ENCODE measurements around the gene TNFRSF9.

Gene TNFRSF9

GRCh38 chr1:7916501-7916830 lies 24.2 kb downstream of the TNFRSF9 start:
- no peak overlapping the region for H3K27ac ChIP-seq
- TF ChIP-seq ZFX (IDR thresholded peaks at IDR 0.05; ENCODE audit: borderline replicate concordance) (no peak), CTCF (IDR thresholded peaks at IDR 0.05) (no peak)

DNA sequence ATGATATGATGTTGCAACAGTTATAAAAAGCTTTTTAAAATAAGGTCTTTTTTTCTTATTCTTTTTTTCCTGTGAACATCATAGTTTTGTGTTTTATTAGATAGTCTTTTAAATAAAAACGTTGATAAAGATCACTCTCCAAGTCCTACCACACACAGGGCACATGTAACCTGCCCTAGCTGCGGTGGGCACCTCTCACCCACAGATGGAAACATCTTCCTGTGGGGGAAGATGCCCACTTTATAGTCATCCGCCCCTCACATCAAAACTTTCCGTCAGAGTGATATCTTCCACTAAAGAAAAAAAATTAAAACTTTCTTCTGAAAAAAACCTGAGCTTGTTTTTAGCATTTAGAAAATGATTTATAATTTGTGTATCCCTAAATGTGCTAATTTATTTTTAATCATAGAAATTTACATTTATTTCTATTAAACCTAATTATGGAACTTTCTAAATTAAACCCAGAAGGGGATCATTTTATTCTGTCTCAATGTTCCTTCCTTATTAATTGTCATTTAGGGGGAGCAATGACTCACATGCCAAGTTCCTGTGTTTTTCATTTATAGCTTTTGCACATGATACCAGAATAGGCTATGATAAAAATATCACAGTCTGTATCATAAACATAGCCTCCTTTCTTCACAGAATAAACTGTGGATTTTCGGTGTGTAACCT lies 24.7 kb downstream of the TNFRSF9 start:
- H3K27ac ChIP-seq, result no peak overlapping the region
- TF ChIP-seq ZFX (IDR thresholded peaks at IDR 0.05; ENCODE audit: borderline replicate concordance) (no peak), CTCF (IDR thresholded peaks at IDR 0.05) (no peak)

- TF ChIP-seq ZFX (IDR thresholded peaks at IDR 0.05; ENCODE audit: borderline replicate concordance) (no peak), CTCF (IDR thresholded peaks at IDR 0.05) (no peak)
- H3K27ac ChIP-seq, result no peak overlapping the region
Measured at GRCh38 chr1:7912743-7913557, 27.7 kb downstream of the TNFRSF9 start.

- TF ChIP-seq CTCF (IDR thresholded peaks at IDR 0.05), result no peak
- no peak for TF ChIP-seq ZFX (IDR thresholded peaks at IDR 0.05; ENCODE audit: borderline replicate concordance)
- H3K27ac ChIP-seq, result no peak overlapping the region
Measured at GRCh38 chr1:7912145-7912544, 28.5 kb downstream of the TNFRSF9 start.

DNA sequence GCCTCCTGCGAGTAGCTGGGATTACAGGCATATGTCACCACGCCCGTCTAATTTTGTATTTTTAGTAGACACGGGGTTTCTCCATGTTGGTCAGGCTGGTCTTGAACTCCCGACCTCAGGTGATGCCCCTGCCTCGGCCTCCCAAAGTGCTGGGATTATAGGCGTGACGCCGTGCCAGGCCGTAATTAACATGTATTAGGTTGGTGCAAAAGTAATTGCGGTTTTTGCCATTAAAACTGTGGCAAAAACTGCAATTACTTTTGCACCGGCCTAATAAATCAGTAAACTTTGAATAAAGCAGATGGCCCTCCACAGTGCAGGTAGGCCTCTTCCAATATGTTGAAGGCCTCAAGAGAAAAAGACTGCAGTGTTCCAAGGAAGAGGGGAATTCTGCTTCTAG lies 35.4 kb downstream of the TNFRSF9 start:
- H3K27ac ChIP-seq, result no peak overlapping the region
- TF ChIP-seq CTCF (IDR thresholded peaks at IDR 0.05), result no peak
- no peak for TF ChIP-seq ZFX (IDR thresholded peaks at IDR 0.05; ENCODE audit: borderline replicate concordance)

DNA sequence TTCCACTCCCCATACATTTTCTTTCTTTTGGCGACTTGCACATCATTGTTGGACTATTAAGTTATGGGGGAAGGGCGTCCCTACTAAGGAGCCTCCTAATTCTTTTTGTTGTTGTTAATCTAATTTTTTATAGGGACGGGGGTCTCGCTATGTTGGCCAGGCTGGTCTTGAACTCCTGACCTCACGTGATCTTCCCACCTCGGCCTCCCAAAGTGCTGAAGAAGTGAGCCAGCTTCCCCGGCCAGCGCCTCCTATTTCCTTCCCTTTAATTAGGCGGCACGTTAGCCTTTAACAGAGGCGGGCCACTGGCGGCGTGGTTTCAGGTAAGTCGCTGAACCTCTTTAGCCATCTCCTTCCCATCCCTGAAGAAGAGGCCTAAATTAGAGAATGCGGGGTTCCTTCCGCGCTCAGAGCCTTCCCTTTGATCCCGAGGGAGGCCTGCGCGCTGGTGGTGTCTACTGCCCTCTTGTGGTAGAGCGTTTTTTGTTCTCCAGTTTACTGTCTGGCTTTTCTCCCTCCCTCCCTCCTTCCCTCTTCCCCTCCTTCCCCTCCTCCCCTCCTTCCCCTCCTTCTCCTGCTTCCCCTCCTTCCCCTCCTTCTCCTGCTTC lies 38.1 kb downstream of the TNFRSF9 start:
- H3K27ac ChIP-seq, result no peak overlapping the region
- TF ChIP-seq CTCF (IDR thresholded peaks at IDR 0.05) (peak; percentile 86), ZFX (IDR thresholded peaks at IDR 0.05; ENCODE audit: borderline replicate concordance) (no peak)

DNA sequence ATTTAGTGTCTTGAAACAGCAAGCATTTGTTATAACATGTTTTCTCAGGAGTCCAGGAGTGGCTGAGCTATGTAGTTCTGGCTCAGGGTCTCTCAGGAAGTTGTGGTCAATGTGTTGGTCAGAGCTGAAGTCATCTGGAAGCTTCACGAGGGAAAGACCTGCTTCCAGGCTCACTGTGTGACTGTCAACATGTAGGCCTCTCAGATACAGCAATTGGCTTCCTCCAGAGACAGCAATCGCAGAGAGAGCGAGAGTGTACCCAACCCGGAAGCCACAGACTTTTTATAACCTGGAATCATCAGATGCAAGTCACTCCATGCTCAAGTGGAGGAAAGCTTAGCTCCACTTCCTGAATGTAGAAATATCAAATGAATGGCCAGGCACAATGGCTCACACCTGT lies 40.9 kb downstream of the TNFRSF9 start:
- H3K27ac ChIP-seq, result no peak overlapping the region
- TF ChIP-seq ZFX (IDR thresholded peaks at IDR 0.05; ENCODE audit: borderline replicate concordance) (no peak), CTCF (IDR thresholded peaks at IDR 0.05) (no peak)
